ENCODE measurements around the gene NINJ2.

GRCh38 chr12:662566-663292 lies 516 bp downstream of the NINJ2 start:
- TF ChIP-seq CTCF (IDR thresholded peaks at IDR 0.05 in 2 of 3, conservative IDR thresholded peaks at IDR 0.05 in 1 of 3; ENCODE audit: control insufficient read depth in 2 of 3, extremely low read depth in 1 of 3, insufficient read depth in 1 of 3, low read depth in 3 of 3, low read length in 3 of 3) (no peak), PBX3 (IDR thresholded peaks at IDR 0.05; ENCODE audit: insufficient replicate concordance, low read depth, low read length) (no peak), ZNF274 (IDR thresholded peaks at IDR 0.05; ENCODE audit: insufficient read depth, insufficient read length) (no peak)

Data from GM12878 (cell line).